SK-N-SH (cell line): ENCODE data around the gene GALK2. TPM values are rescaled to one million over a fixed set of nuclear protein-coding genes. Genes with fewer than 3 reads are reported as not detected.

Source experiments
- CTCF ChIA-PET: fragments of 300-600, 350-600 bp; formaldehyde crosslinking; extraction: SDS; loops from one replicate; lab custom pipeline; 2021; lab: Yijun Ruan, JAX
- POLR2A ChIA-PET: fragments of 350-600 bp; sonication (Branson Sonifier 250); formaldehyde crosslinking; extraction: SDS; loops from one replicate; lab custom pipeline; 2020; ENCODE audit warnings: antibody characterized with exemption, inconsistent platforms; lab: Yijun Ruan, JAX
- DNase-seq: peaks from one replicate; pipeline ENCODE4 v3.0.0; 2012
- H2AFZ ChIP-seq: fragments of 200-600 bp; sonication (generic); 2 replicates; pipeline ENCODE4 v1.8.1; 2016; ENCODE audit warnings: antibody characterized with exemption, mild to moderate bottlenecking, low read depth
- H3F3A ChIP-seq: fragments of 200-600 bp; sonication (generic); replicated peaks from 2 replicates; pipeline ENCODE3; 2016; ENCODE audit warnings: antibody characterized with exemption, mild to moderate bottlenecking; ENCODE audit not compliant: insufficient read depth
- H3K27ac ChIP-seq, 2 experiments: fragments of 200-500 bp in 1 of 2; fragments of 200-600 bp in 1 of 2; sonication (Bioruptor generic) in 1 of 2; sonication (generic), shearing (Covaris generic) in 1 of 2; 2 replicates each; pipeline versions ENCODE4 v1.5.1 to v1.6.1; 2014 to 2016; ENCODE audit warnings: low read depth in 2 of 2, inconsistent platforms in 1 of 2, low read length in 1 of 2, mild to moderate bottlenecking in 1 of 2, mixed read lengths in 1 of 2
- H3K27me3 ChIP-seq: fragments of 200-600 bp; sonication (generic), shearing (Covaris generic); 2 replicates; pipeline ENCODE4 v1.6.1; 2016; ENCODE audit warnings: mixed run types; ENCODE audit not compliant: insufficient read depth
- H3K36me3 ChIP-seq, 2 experiments: fragments of 200-500 bp in 1 of 2; fragments of 200-600 bp in 1 of 2; sonication (Bioruptor generic) in 1 of 2; sonication (generic) in 1 of 2; replicated peaks in 1 of 2; 2 replicates each; pipeline versions ENCODE3 to v1.5.1; 2014 to 2016; ENCODE audit warnings: low read length in 1 of 2, mild to moderate bottlenecking in 1 of 2; ENCODE audit not compliant: insufficient read depth in 2 of 2, control insufficient read depth in 1 of 2
- H3K4me1 ChIP-seq, 2 experiments: fragments of 200-500 bp in 1 of 2; fragments of 200-600 bp in 1 of 2; sonication (Bioruptor generic) in 1 of 2; sonication (generic), shearing (Covaris generic) in 1 of 2; 2 replicates each; pipeline versions ENCODE4 v1.5.1 to v1.6.1; 2014 to 2016; ENCODE audit warnings: low read depth in 1 of 2, low read length in 1 of 2, mixed run types in 1 of 2; ENCODE audit not compliant: insufficient read depth in 2 of 2, control insufficient read depth in 1 of 2
- H3K4me2 ChIP-seq: fragments of 200-600 bp; sonication (generic), shearing (Covaris generic); 2 replicates; pipeline ENCODE4 v1.6.1; 2017; ENCODE audit warnings: mixed run types
- H3K4me3 ChIP-seq, 2 experiments: fragments of 200-500 bp in 1 of 2; fragments of 200-600 bp in 1 of 2; sonication (Bioruptor generic) in 1 of 2; sonication (generic), shearing (Covaris generic) in 1 of 2; 2 replicates each; pipeline versions ENCODE4 v1.5.1 to v1.8.1; 2014 to 2016; ENCODE audit warnings: low read depth in 2 of 2, inconsistent platforms in 1 of 2, low read length in 1 of 2, mild to moderate bottlenecking in 1 of 2, mixed read lengths in 1 of 2, moderate library complexity in 1 of 2
- H3K79me2 ChIP-seq: fragments of 200-600 bp; sonication (generic); 2 replicates; pipeline ENCODE4 v1.8.1; 2017; ENCODE audit warnings: mild to moderate bottlenecking; ENCODE audit not compliant: insufficient read depth
- H3K9ac ChIP-seq: fragments of 200-600 bp; sonication (generic); 2 replicates; pipeline ENCODE4 v1.6.1; 2017; ENCODE audit warnings: mixed run types
- H3K9me2 ChIP-seq: fragments of 200-600 bp; sonication (generic); 2 replicates; pipeline ENCODE4 v1.6.1; 2017; ENCODE audit warnings: mixed run types
- H3K9me3 ChIP-seq: fragments of 200-600 bp; sonication (generic); 2 replicates; pipeline ENCODE4 v1.6.1; 2017; ENCODE audit warnings: mixed run types, mild to moderate bottlenecking, moderate library complexity
- H4K20me1 ChIP-seq: fragments of 200-600 bp; sonication (generic); 2 replicates; pipeline ENCODE4 v1.6.1; 2017; ENCODE audit warnings: mild to moderate bottlenecking, mixed run types; ENCODE audit not compliant: insufficient read depth
- ELF1 ChIP-seq: IDR thresholded peaks from 2 replicates; pipeline ENCODE4 v1.4.0; 2012
- EZH2phosphoT487 ChIP-seq: fragments of 200-600 bp; sonication (generic); IDR thresholded peaks from 2 replicates; pipeline ENCODE4 v1.6.1; 2017; ENCODE audit warnings: low read depth, mixed run types, mild to moderate bottlenecking, antibody characterized with exemption, moderate library complexity, borderline replicate concordance
- FOSL2 ChIP-seq: IDR thresholded peaks from 2 replicates; pipeline ENCODE4 v1.4.0; 2012; ENCODE audit warnings: low read depth, mild to moderate bottlenecking, moderate library complexity, borderline replicate concordance
- FOXJ3 ChIP-seq: sonication (generic); formaldehyde crosslinking; IDR thresholded peaks from 2 replicates; pipeline ENCODE4 v1.5.1; 2020; ENCODE audit warnings: mild to moderate bottlenecking, missing genetic modification reagents
- FOXM1 ChIP-seq: IDR thresholded peaks from 2 replicates; pipeline ENCODE4 v1.4.0; 2012; ENCODE audit warnings: low read depth, mild to moderate bottlenecking
- GATA2 ChIP-seq: sonication (generic); formaldehyde crosslinking; IDR thresholded peaks from 2 replicates; pipeline ENCODE4 v1.5.0; 2020; ENCODE audit warnings: mild to moderate bottlenecking, missing genetic modification reagents
- JUND ChIP-seq: IDR thresholded peaks from 2 replicates; pipeline ENCODE4 v1.4.0; 2012
- NFIC ChIP-seq: IDR thresholded peaks from 2 replicates; pipeline ENCODE4 v1.4.0; 2012; ENCODE audit warnings: borderline replicate concordance
- NRF1 ChIP-seq: IDR thresholded peaks from 2 replicates; pipeline ENCODE4 v1.6.1; 2012; ENCODE audit warnings: low read depth, mild to moderate bottlenecking, low read length
- POLR2AphosphoS5 ChIP-seq: IDR thresholded peaks from 2 replicates; pipeline ENCODE4 v1.6.1; 2012; ENCODE audit warnings: low read depth, low read length
- RAD21 ChIP-seq: IDR thresholded peaks from 2 replicates; pipeline ENCODE4 v1.6.1; 2012; ENCODE audit warnings: mild to moderate bottlenecking, low read length
- RCOR1 ChIP-seq: fragments of 150-350 bp; IDR thresholded peaks from 2 replicates; pipeline ENCODE4 v1.6.1; 2017; ENCODE audit warnings: antibody characterized with exemption, low read length
- SIN3A ChIP-seq: IDR thresholded peaks from 2 replicates; pipeline ENCODE4 v1.6.1; 2012; ENCODE audit warnings: low read depth, mild to moderate bottlenecking, low read length, moderate library complexity, borderline replicate concordance
- TCF12 ChIP-seq: IDR thresholded peaks from 2 replicates; pipeline ENCODE4 v1.4.0; 2012
- YY1 ChIP-seq: IDR thresholded peaks from 2 replicates; pipeline ENCODE4 v1.4.0; 2012; ENCODE audit warnings: low read depth, mild to moderate bottlenecking
- WGBS: methylation state at CpG from one replicate; pipeline ENCODE4 v1.1.6; 2017; ENCODE audit warnings: low lambda C conversion rate; 5-methylcytosine and 5-hydroxymethylcytosine counted together
- polyA plus RNA-seq, 3 experiments: library from polyadenylated mRNA; depleted of rRNA; stranded (reverse); fragments of >200 nt; gene quantifications; 2 replicates each; pipeline ENCODE4 v1.2.3, GENCODE V29; 2012
- TF ChIP-seq, protein P1 (sequence below): IDR thresholded peaks from 2 replicates; pipeline ENCODE4 v1.4.0; 2012; ENCODE audit warnings: low read depth
- TF ChIP-seq, protein P2 (sequence below): IDR thresholded peaks from 2 replicates; pipeline ENCODE4 v1.4.0; 2012; ENCODE audit warnings: low read depth, borderline replicate concordance
- TF ChIP-seq, protein P3 (sequence below): IDR thresholded peaks from 2 replicates; pipeline ENCODE4 v1.6.1; 2012; ENCODE audit warnings: mild to moderate bottlenecking, low read depth, low read length, moderate library complexity
- TF ChIP-seq, protein P4 (sequence below): fragments of 150-350 bp; IDR thresholded peaks from 2 replicates; pipeline ENCODE4 v1.6.1; 2017; ENCODE audit warnings: antibody characterized with exemption, low read length, low read depth, borderline replicate concordance

The GALK2 gene
- polyA plus RNA-seq, 1 of the 3 experiments (the other 2 are of a cell fraction): 19.0 TPM

DNA sequence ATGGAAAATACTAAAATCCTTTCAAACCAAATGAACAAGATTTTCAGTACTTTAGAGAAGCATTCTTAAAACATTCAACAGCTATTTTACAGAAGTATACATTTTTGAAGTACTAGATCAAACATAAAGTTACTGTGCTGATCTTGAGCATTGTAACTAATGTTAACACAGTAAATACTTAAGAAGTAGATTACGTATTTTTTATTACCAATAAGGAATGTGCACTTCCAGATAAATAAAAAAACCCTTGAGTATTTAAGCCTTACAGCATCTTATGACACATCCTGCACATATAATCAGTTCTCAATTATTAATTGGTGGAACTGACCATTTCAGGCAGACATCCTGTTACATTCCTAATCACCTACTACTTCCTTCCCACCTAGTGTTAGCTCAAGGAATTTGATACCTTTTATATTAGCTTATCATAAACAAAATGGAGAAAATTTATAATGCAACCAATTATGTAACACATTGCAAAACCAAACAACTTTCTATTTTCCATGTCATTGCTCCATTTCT lies 47.4 kb upstream of the GALK2 start (continued):
- TF ChIP-seq, protein P1, sequence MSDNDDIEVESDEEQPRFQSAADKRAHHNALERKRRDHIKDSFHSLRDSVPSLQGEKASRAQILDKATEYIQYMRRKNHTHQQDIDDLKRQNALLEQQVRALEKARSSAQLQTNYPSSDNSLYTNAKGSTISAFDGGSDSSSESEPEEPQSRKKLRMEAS: no peak
- TF ChIP-seq RAD21 (no peak), GATA2 (CRISPR knock-in tag) (no peak), ELF1 (no peak), EZH2phosphoT487 (no peak), SIN3A (no peak), NRF1 (no peak)
- TF ChIP-seq, protein P2, sequence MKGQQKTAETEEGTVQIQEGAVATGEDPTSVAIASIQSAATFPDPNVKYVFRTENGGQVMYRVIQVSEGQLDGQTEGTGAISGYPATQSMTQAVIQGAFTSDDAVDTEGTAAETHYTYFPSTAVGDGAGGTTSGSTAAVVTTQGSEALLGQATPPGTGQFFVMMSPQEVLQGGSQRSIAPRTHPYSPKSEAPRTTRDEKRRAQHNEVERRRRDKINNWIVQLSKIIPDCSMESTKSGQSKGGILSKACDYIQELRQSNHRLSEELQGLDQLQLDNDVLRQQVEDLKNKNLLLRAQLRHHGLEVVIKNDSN: no peak
- TF ChIP-seq, all 33 proteins: peak for 0

DNA sequence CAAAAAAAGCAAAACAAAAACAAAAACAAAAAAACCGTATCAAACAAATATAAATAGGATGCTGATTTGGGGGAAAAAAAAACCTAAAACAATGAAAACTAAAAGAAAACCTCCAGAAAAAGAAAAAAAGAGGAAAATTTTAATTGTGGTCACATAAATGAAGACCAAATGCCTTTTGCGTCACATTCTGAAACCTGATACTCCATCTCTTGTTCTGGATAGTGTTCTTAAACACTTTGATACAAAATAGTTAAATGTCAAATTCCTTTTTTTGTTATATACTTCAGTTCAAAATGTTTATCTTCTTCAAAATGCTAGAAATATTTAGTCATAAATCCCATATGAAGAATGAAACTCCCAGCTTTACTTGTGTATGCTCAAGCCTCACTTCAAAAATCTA lies 45.7 kb upstream of the GALK2 start:
- Histone ChIP-seq H3K9ac (no peak overlapping the region), H3K4me3 (no peak overlapping the region), H2AFZ (no peak overlapping the region), H3K27ac (no peak overlapping the region)
- TF ChIP-seq TCF12 (0 out of 2 replicates have a peak, but pooled peaks have one; percentile 18), FOSL2 (no peak)
- TF ChIP-seq, all 33 proteins: peak for 1
- no peaks in the 10 kb centered on the region for H4K20me1 ChIP-seq
- WGBS: 50% methylated on average over 2 of the region's 2 CpGs
- CTCF ChIA-PET: interaction anchor here (0.8 to 3.1 kb wide), 6 partner anchors 10 to 263 kb away, joined by 3 to 8 read pairs (median 3); partner anchors contain the start of gene SECISBP2L
- H3K4me2 ChIP-seq: no peak overlapping the region
- DNase-seq: no peak
- no peaks in the 10 kb centered on the region; a peak in 1 of 4 replicates for H3K4me1 ChIP-seq
- H3F3A ChIP-seq: peaks cover 6% of the 10 kb centered on the region
- H3K36me3 ChIP-seq: peaks cover 41 to 57% of the 10 kb centered on the region in 2 experiments
- no peaks in the 10 kb centered on the region for H3K27me3 ChIP-seq
- H3K79me2 ChIP-seq: no peaks in the 10 kb centered on the region
- POLR2A ChIA-PET: no interaction called here
- no peaks in the 10 kb centered on the region for H3K9me3 ChIP-seq
- no peaks in the 10 kb centered on the region for H3K9me2 ChIP-seq

DNA sequence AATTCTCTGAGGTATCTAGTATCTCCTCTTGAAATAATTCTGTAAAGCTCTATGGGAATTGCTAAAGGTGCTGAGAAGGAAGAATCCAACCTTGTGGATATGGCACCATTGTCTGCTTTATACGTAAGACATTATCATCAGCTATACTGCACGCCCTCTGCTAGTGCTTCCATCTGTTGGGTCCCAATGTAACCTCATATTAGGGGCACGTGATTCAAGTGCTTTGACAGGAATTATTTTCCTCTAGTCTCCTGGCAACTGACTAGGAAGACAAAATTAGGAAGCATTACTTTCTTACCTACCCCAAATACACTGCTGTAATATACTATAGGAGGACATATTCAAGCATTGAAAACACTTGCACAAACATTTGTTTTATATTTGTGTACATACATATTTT lies 38.6 kb upstream of the GALK2 start:
- POLR2A ChIA-PET: no interaction called here
- peaks cover 89 to 95% of the 10 kb centered on the region in 2 experiments for H3K36me3 ChIP-seq
- peaks cover 20% of the 10 kb centered on the region for H3F3A ChIP-seq
- CTCF ChIA-PET: interaction anchor here (1.8 kb wide), 1 partner anchor 15 kb away, joined by 7 read pairs; no protein-coding TSS in a partner anchor
- no peak overlapping the region for H3K9ac ChIP-seq
- no peak overlapping the region for H3K4me3 ChIP-seq
- no peak overlapping the region for H2AFZ ChIP-seq
- no peak overlapping the region; a peak in 1 of 4 replicates for H3K27ac ChIP-seq
- DNase-seq: no peak
- H3K27me3 ChIP-seq: no peaks in the 10 kb centered on the region
- no peak overlapping the region for H3K4me2 ChIP-seq
- no peaks in the 10 kb centered on the region for H3K9me3 ChIP-seq
- no peaks in the 10 kb centered on the region for H3K9me2 ChIP-seq
- no peaks in the 10 kb centered on the region for H4K20me1 ChIP-seq
- H3K4me1 ChIP-seq: peaks cover 0 to 18% of the 10 kb centered on the region in 2 experiments; a peak in 1 of 4 replicates
- WGBS: 61% methylated on average over 3 of the region's 3 CpGs
- H3K79me2 ChIP-seq: peaks cover 8% of the 10 kb centered on the region
- TF ChIP-seq ELF1: no peak
- TF ChIP-seq, protein P3, sequence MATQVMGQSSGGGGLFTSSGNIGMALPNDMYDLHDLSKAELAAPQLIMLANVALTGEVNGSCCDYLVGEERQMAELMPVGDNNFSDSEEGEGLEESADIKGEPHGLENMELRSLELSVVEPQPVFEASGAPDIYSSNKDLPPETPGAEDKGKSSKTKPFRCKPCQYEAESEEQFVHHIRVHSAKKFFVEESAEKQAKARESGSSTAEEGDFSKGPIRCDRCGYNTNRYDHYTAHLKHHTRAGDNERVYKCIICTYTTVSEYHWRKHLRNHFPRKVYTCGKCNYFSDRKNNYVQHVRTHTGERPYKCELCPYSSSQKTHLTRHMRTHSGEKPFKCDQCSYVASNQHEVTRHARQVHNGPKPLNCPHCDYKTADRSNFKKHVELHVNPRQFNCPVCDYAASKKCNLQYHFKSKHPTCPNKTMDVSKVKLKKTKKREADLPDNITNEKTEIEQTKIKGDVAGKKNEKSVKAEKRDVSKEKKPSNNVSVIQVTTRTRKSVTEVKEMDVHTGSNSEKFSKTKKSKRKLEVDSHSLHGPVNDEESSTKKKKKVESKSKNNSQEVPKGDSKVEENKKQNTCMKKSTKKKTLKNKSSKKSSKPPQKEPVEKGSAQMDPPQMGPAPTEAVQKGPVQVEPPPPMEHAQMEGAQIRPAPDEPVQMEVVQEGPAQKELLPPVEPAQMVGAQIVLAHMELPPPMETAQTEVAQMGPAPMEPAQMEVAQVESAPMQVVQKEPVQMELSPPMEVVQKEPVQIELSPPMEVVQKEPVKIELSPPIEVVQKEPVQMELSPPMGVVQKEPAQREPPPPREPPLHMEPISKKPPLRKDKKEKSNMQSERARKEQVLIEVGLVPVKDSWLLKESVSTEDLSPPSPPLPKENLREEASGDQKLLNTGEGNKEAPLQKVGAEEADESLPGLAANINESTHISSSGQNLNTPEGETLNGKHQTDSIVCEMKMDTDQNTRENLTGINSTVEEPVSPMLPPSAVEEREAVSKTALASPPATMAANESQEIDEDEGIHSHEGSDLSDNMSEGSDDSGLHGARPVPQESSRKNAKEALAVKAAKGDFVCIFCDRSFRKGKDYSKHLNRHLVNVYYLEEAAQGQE: no peak
- TF ChIP-seq JUND: no peak
- no peak for TF ChIP-seq YY1
- TF ChIP-seq, protein P2: no peak
- TF ChIP-seq NFIC: no peak
- TF ChIP-seq RCOR1: no peak
- TF ChIP-seq NRF1: no peak
- TF ChIP-seq, protein P4, sequence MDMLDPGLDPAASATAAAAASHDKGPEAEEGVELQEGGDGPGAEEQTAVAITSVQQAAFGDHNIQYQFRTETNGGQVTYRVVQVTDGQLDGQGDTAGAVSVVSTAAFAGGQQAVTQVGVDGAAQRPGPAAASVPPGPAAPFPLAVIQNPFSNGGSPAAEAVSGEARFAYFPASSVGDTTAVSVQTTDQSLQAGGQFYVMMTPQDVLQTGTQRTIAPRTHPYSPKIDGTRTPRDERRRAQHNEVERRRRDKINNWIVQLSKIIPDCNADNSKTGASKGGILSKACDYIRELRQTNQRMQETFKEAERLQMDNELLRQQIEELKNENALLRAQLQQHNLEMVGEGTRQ: no peak
- no peak for TF ChIP-seq SIN3A
- no peak for TF ChIP-seq POLR2AphosphoS5
- no peak for TF ChIP-seq TCF12
- TF ChIP-seq FOSL2: no peak
- no peak for TF ChIP-seq FOXM1
- TF ChIP-seq FOXJ3 (CRISPR knock-in tag): no peak
